Liver (tissue), 9 donors: Measurements from ENCODE around the gene TNFSF8. TPM values are rescaled to one million over a fixed set of nuclear protein-coding genes. Genes with fewer than 3 reads are reported as not detected.

Source experiments
- DNase-seq: peaks from one replicate; pipeline ENCODE4 v3.0.0-alpha.2; 2017; ENCODE audit warnings: low spot score
- H3K27ac ChIP-seq, 2 donors: one replicate each; pipeline ENCODE4 v1.7.0; 2013; ENCODE audit warnings: inconsistent platforms in 2 of 2, low read length in 2 of 2, control low read depth in 1 of 2, low read depth in 1 of 2, mild to moderate bottlenecking in 1 of 2
- H3K27me3 ChIP-seq, 4 donors: one replicate each; pipeline versions ENCODE4 v1.6.1 to v1.7.0; 2013; ENCODE audit warnings: low read length in 3 of 4, inconsistent platforms in 1 of 4, mild to moderate bottlenecking in 1 of 4, moderate library complexity in 1 of 4; ENCODE audit not compliant: control insufficient read depth in 4 of 4, insufficient read depth in 4 of 4
- H3K36me3 ChIP-seq, 4 donors: one replicate each; pipeline versions ENCODE4 v1.6.1 to v1.7.0; 2013; ENCODE audit warnings: low read length in 3 of 4, mild to moderate bottlenecking in 3 of 4, low read depth in 1 of 4, moderate library complexity in 1 of 4; ENCODE audit not compliant: control insufficient read depth in 4 of 4, insufficient read depth in 3 of 4
- H3K4me1 ChIP-seq, 4 donors: one replicate each; pipeline versions ENCODE4 v1.6.1 to v1.7.0; 2013; ENCODE audit warnings: low read length in 3 of 4, mild to moderate bottlenecking in 3 of 4, moderate library complexity in 1 of 4; ENCODE audit not compliant: control insufficient read depth in 4 of 4, insufficient read depth in 4 of 4
- H3K4me3 ChIP-seq, 3 donors: one replicate each; pipeline versions ENCODE4 v1.6.1 to v1.7.0; 2013; ENCODE audit warnings: low read length in 3 of 3, control low read depth in 1 of 3, low read depth in 1 of 3, mild to moderate bottlenecking in 1 of 3
- H3K9ac ChIP-seq, 2 donors: one replicate each; pipeline ENCODE4 v1.7.0; 2013; ENCODE audit warnings: low read length in 2 of 2, mild to moderate bottlenecking in 2 of 2, moderate library complexity in 2 of 2, control low read depth in 1 of 2, low read depth in 1 of 2
- H3K9me3 ChIP-seq, 4 donors: one replicate each; pipeline versions ENCODE4 v1.6.1 to v1.7.0; 2013; ENCODE audit warnings: low read length in 3 of 4; ENCODE audit not compliant: control insufficient read depth in 4 of 4
- FOXA1 ChIP-seq: IDR thresholded peaks from 2 replicates; pipeline ENCODE4 v1.6.1; 2016; ENCODE audit warnings: antibody characterized with exemption
- FOXA2 ChIP-seq: IDR thresholded peaks from 2 replicates; pipeline ENCODE4 v1.6.1; 2016; ENCODE audit warnings: antibody characterized with exemption
- GABPA ChIP-seq, 2 donors: IDR thresholded peaks in 1 of 2; conservative IDR thresholded peaks in 1 of 2; 2 replicates each; pipeline ENCODE4 v1.6.1; 2016; ENCODE audit warnings: antibody characterized with exemption in 2 of 2, mild to moderate bottlenecking in 1 of 2, moderate library complexity in 1 of 2
- HNF4A ChIP-seq, 2 donors: conservative IDR thresholded peaks; 2 replicates each; pipeline ENCODE4 v1.6.1; 2016; ENCODE audit warnings: antibody characterized with exemption in 2 of 2, mild to moderate bottlenecking in 2 of 2
- HNF4G ChIP-seq: IDR thresholded peaks from 2 replicates; pipeline ENCODE4 v1.6.1; 2016; ENCODE audit warnings: antibody characterized with exemption
- JUND ChIP-seq, 2 donors: IDR thresholded peaks; 2 replicates each; pipeline ENCODE4 v1.6.1; 2016; ENCODE audit warnings: antibody characterized with exemption in 2 of 2
- NR2F2 ChIP-seq: IDR thresholded peaks from 2 replicates; pipeline ENCODE4 v1.6.1; 2016; ENCODE audit warnings: antibody characterized with exemption
- RAD21 ChIP-seq, 2 donors: IDR thresholded peaks; 2 replicates each; pipeline ENCODE4 v1.6.1; 2016; ENCODE audit warnings: antibody characterized with exemption in 2 of 2, mild to moderate bottlenecking in 2 of 2
- RXRA ChIP-seq, 2 donors: IDR thresholded peaks; 2 replicates each; pipeline ENCODE4 v1.6.1; 2017 to 2018; ENCODE audit warnings: antibody characterized with exemption in 2 of 2, mild to moderate bottlenecking in 1 of 2
- TAF1 ChIP-seq: conservative IDR thresholded peaks from 2 replicates; pipeline ENCODE4 v1.6.1; 2016; ENCODE audit warnings: antibody characterized with exemption, mild to moderate bottlenecking
- YY1 ChIP-seq: IDR thresholded peaks from 2 replicates; pipeline ENCODE4 v1.6.1; 2016; ENCODE audit warnings: antibody characterized with exemption, mild to moderate bottlenecking
- WGBS: extraction: QIAGEN DNeasy Blood & Tissue Kit; methylation state at CpG from one replicate; pipeline ENCODE4 v1.1.7; 2013; 5-methylcytosine and 5-hydroxymethylcytosine counted together
- polyA plus RNA-seq, 2 donors: library from polyadenylated mRNA; stranded (reverse) in 1 of 2; unstranded in 1 of 2; fragments of 200-250 nt in 1 of 2; fragments of >200 nt in 1 of 2; fragmentation: Nextera tagmentation in 1 of 2; extraction: Ambion mirVana in 1 of 2; gene quantifications; one replicate each; pipeline versions ENCODE4 v1.2.1 to v1.2.3, GENCODE V29; 2013 to 2015
- total RNA-seq, 2 donors: library from RNA; depleted of rRNA; stranded (reverse); fragments of >200 nt; gene quantifications; one replicate each; pipeline ENCODE4 v1.2.3, GENCODE V29; 2014
- TF ChIP-seq, protein P1 (sequence below): fragments of 150-350 bp; IDR thresholded peaks from 2 replicates; pipeline ENCODE4 v1.5.1; 2017; ENCODE audit warnings: improper control_type of control experiment, low read depth, low read length; ENCODE audit not compliant: missing input control
- TF ChIP-seq, protein P2 (sequence below): IDR thresholded peaks from 2 replicates; pipeline ENCODE4 v1.6.1; 2016; ENCODE audit warnings: antibody characterized with exemption, mild to moderate bottlenecking
- TF ChIP-seq, protein P3 (sequence below): IDR thresholded peaks from 2 replicates; pipeline ENCODE4 v1.6.1; 2016; ENCODE audit warnings: antibody characterized with exemption
- TF ChIP-seq, protein P4 (sequence below): IDR thresholded peaks from 2 replicates; pipeline ENCODE4 v1.6.1; 2016; ENCODE audit warnings: antibody characterized with exemption
- TF ChIP-seq, protein P5 (sequence below): IDR thresholded peaks from 2 replicates; pipeline ENCODE4 v1.6.1; 2016; ENCODE audit warnings: antibody characterized with exemption
- donor health status: healthy.
- donor health status: healthy.
- donor health status: healthy.
- donor health status: healthy.
- donor health status: healthy.

TNFSF8 gene
- total and polyA plus RNA-seq, 4 donors: 0.28 to 1.4 (median 0.51) TPM

DNA sequence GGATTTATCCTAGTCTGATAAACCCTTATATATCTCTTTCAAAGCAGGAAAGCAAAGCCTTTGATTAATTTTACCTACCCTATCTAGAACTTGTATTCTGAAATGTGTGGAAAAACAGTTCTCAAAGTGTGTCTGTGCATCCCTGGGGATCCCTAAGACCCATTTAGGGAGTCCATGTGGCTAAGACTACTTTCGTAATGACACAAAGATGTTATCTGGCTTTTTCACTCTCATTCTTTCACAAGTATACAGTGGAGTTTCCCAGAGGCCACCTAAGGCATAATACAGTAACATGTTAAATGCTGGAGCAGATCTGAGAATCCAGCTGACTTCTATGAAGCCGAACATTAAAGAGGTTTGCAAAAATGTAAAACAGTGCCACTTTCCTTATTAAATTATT lies 70.2 kb downstream of the TNFSF8 start:
- WGBS: 86% methylated on average over 2 of the region's 2 CpGs
- TF ChIP-seq JUND (IDR thresholded peaks at IDR 0.05) (no peak), TAF1 (no peak), GABPA (IDR thresholded peaks at IDR 0.05 in 1 of 2, conservative IDR thresholded peaks at IDR 0.05 in 1 of 2) (no peak), HNF4G (no peak), YY1 (no peak), RXRA (IDR thresholded peaks at IDR 0.05) (no peak), NR2F2 (no peak)
- Histone ChIP-seq H3K4me1 (no peaks in the 10 kb centered on the region), H3K9me3 (no peaks in the 10 kb centered on the region), H3K27ac (no peak overlapping the region), H3K4me3 (no peak overlapping the region), H3K27me3 (no peaks in the 10 kb centered on the region), H3K36me3 (no peaks in the 10 kb centered on the region), H3K9ac (no peak overlapping the region)
- no peak for DNase-seq

DNA sequence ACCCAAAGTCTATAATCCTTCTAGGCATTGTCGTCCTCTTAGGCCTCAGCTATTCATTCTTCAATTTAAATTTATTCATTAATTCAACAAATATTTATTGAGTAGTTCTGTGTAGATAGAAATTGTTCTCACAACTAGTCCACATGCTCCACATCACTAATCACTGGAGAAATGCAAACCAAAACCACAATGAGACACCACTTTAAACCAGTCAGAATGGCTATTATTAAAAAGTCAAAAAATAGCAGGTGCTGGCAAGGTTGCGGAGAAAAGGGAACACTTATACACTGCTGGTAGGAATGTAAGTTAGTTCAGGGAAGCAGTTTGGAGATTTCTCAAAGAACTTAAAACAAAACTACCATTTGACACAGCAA lies 73.5 kb downstream of the TNFSF8 start:
- DNase-seq: no peak
- Histone ChIP-seq H3K27me3 (no peaks in the 10 kb centered on the region), H3K9ac (no peak overlapping the region), H3K27ac (no peak overlapping the region), H3K9me3 (no peaks in the 10 kb centered on the region), H3K4me1 (no peaks in the 10 kb centered on the region), H3K4me3 (no peak overlapping the region), H3K36me3 (no peaks in the 10 kb centered on the region)
- 87% methylated on average over 2 of the region's 2 CpGs for WGBS
- TF ChIP-seq HNF4G (no peak), FOXA2 (no peak), RAD21 (IDR thresholded peaks at IDR 0.05) (no peak), TAF1 (no peak), FOXA1 (no peak), GABPA (IDR thresholded peaks at IDR 0.05 in 1 of 2, conservative IDR thresholded peaks at IDR 0.05 in 1 of 2) (no peak), YY1 (no peak)
- TF ChIP-seq, protein P1, sequence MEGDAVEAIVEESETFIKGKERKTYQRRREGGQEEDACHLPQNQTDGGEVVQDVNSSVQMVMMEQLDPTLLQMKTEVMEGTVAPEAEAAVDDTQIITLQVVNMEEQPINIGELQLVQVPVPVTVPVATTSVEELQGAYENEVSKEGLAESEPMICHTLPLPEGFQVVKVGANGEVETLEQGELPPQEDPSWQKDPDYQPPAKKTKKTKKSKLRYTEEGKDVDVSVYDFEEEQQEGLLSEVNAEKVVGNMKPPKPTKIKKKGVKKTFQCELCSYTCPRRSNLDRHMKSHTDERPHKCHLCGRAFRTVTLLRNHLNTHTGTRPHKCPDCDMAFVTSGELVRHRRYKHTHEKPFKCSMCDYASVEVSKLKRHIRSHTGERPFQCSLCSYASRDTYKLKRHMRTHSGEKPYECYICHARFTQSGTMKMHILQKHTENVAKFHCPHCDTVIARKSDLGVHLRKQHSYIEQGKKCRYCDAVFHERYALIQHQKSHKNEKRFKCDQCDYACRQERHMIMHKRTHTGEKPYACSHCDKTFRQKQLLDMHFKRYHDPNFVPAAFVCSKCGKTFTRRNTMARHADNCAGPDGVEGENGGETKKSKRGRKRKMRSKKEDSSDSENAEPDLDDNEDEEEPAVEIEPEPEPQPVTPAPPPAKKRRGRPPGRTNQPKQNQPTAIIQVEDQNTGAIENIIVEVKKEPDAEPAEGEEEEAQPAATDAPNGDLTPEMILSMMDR: no peak
- TF ChIP-seq, protein P2, sequence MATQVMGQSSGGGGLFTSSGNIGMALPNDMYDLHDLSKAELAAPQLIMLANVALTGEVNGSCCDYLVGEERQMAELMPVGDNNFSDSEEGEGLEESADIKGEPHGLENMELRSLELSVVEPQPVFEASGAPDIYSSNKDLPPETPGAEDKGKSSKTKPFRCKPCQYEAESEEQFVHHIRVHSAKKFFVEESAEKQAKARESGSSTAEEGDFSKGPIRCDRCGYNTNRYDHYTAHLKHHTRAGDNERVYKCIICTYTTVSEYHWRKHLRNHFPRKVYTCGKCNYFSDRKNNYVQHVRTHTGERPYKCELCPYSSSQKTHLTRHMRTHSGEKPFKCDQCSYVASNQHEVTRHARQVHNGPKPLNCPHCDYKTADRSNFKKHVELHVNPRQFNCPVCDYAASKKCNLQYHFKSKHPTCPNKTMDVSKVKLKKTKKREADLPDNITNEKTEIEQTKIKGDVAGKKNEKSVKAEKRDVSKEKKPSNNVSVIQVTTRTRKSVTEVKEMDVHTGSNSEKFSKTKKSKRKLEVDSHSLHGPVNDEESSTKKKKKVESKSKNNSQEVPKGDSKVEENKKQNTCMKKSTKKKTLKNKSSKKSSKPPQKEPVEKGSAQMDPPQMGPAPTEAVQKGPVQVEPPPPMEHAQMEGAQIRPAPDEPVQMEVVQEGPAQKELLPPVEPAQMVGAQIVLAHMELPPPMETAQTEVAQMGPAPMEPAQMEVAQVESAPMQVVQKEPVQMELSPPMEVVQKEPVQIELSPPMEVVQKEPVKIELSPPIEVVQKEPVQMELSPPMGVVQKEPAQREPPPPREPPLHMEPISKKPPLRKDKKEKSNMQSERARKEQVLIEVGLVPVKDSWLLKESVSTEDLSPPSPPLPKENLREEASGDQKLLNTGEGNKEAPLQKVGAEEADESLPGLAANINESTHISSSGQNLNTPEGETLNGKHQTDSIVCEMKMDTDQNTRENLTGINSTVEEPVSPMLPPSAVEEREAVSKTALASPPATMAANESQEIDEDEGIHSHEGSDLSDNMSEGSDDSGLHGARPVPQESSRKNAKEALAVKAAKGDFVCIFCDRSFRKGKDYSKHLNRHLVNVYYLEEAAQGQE: no peak

DNA sequence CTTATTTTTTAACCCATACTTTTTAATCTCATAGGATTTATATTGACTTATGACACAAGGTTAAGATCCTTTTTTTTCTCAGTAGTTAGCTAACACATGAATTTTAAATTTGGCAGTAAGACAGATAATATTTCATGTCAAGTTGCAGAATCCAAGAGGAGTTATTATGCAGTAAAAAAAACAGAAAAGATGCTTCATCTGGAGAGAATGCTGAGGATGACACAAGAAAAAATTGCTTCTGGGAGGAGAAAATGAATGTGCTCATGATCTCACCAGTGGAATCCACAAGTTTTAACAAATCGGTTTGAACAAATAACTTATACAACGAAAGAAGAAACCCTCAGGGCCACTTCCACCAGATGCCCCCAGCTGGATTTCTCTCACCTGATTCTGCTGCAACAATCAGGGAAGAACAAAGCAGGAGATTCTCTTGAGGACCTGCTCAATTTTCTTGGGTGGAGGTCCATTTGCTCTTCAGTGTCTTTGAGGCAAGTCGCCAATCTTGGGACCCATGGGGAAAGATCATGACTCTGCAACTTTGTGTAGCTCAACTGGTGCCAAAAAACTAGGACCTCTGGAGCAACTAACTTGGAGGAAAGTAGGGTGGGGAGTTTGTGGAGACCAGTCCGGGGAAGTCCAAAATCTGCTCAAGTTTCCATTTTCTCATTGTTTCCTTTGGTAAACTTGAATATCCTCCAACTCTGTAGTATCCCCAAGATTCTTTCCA lies 74.0 kb downstream of the TNFSF8 start:
- Histone ChIP-seq H3K4me1 (no peaks in the 10 kb centered on the region), H3K36me3 (no peaks in the 10 kb centered on the region), H3K9ac (no peak overlapping the region), H3K27ac (no peak overlapping the region), H3K9me3 (no peaks in the 10 kb centered on the region), H3K27me3 (no peaks in the 10 kb centered on the region), H3K4me3 (no peak overlapping the region)
- DNase-seq: no peak
- WGBS: 85% methylated on average over 4 of the region's 4 CpGs
- TF ChIP-seq YY1 (no peak), GABPA (IDR thresholded peaks at IDR 0.05 in 1 of 2, conservative IDR thresholded peaks at IDR 0.05 in 1 of 2) (no peak), HNF4G (no peak), HNF4A (conservative IDR thresholded peaks at IDR 0.05) (no peak), NR2F2 (no peak), FOXA2 (no peak)
- TF ChIP-seq, protein P3, sequence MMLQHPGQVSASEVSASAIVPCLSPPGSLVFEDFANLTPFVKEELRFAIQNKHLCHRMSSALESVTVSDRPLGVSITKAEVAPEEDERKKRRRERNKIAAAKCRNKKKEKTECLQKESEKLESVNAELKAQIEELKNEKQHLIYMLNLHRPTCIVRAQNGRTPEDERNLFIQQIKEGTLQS: no peak
- TF ChIP-seq, protein P4, sequence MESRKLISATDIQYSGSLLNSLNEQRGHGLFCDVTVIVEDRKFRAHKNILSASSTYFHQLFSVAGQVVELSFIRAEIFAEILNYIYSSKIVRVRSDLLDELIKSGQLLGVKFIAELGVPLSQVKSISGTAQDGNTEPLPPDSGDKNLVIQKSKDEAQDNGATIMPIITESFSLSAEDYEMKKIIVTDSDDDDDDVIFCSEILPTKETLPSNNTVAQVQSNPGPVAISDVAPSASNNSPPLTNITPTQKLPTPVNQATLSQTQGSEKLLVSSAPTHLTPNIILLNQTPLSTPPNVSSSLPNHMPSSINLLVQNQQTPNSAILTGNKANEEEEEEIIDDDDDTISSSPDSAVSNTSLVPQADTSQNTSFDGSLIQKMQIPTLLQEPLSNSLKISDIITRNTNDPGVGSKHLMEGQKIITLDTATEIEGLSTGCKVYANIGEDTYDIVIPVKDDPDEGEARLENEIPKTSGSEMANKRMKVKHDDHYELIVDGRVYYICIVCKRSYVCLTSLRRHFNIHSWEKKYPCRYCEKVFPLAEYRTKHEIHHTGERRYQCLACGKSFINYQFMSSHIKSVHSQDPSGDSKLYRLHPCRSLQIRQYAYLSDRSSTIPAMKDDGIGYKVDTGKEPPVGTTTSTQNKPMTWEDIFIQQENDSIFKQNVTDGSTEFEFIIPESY: no peak
- TF ChIP-seq, protein P5, sequence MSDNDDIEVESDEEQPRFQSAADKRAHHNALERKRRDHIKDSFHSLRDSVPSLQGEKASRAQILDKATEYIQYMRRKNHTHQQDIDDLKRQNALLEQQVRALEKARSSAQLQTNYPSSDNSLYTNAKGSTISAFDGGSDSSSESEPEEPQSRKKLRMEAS: no peak
